HCT116 (cell line): ENCODE results near the gene PLEKHO1. TPM values are rescaled to one million over a fixed set of nuclear protein-coding genes. Genes with fewer than 3 reads are reported as not detected.

Experiments
- ATAC-seq: fragments of 200-7000 bp; cut with Tn5 transposase; 2 replicates; pipeline ENCODE4 v1.9.1; 2020; ENCODE audit warnings: mild to moderate bottlenecking, moderate library complexity
- BruUV-seq: library from RNA; stranded (reverse); fragments of 400-500 nt; replicated peaks from 2 replicates; lab custom pipeline; 2021; lab: Mats Ljungman, UMichigan
- CTCF ChIA-PET: fragments of 300-600 bp; sonication (Branson Sonifier 250); formaldehyde crosslinking; loops from one replicate; lab custom pipeline; 2021; ENCODE audit warnings: antibody characterized with exemption; lab: Charles Lee
- POLR2A ChIA-PET: fragments of 300-600, 350-600 bp; sonication (Branson Sonifier 250); formaldehyde crosslinking; loops from one replicate; lab custom pipeline; 2021; ENCODE audit warnings: antibody characterized with exemption; lab: Charles Lee
- RAD21 ChIA-PET, 2 experiments: fragments of 300-600 bp; sonication (Branson Sonifier 250); formaldehyde crosslinking; loops; one replicate each; lab custom pipeline; 2023; ENCODE audit warnings: low total read pairs in 2 of 2; ENCODE audit not compliant: uncharacterized antibody in 2 of 2, unreplicated experiment in 2 of 2, low non-redundant PET in 1 of 2; lab: Charles Lee
- DNase-seq: peaks from one replicate; pipeline ENCODE4 v3.0.0-alpha.2; 2010; ENCODE audit warnings: low read depth, low spot score
- H2AFZ ChIP-seq: fragments of 200-600 bp; shearing (Covaris generic), sonication (generic); 2 replicates; pipeline ENCODE4 v1.6.1; 2017; ENCODE audit warnings: low read depth, mixed run types, mixed read lengths, antibody characterized with exemption, low read length; ENCODE audit not compliant: poor library complexity, severe bottlenecking
- H3K27ac ChIP-seq: 2 replicates; pipeline ENCODE4 v1.5.1; 2012; ENCODE audit warnings: low read depth, low read length
- H3K27me3 ChIP-seq: fragments of 200-600 bp; sonication (generic); 2 replicates; pipeline ENCODE4 v1.6.1; 2016; ENCODE audit warnings: mixed run types, low read length, mixed read lengths; ENCODE audit not compliant: insufficient read depth
- H3K36me3 ChIP-seq, 2 experiments: fragments of 200-500 bp in 1 of 2; fragments of 200-600 bp in 1 of 2; sonication (Bioruptor generic) in 1 of 2; sonication (generic) in 1 of 2; 2 replicates each; pipeline versions ENCODE4 v1.5.1 to v1.6.1; 2014 to 2016; ENCODE audit warnings: low read length in 2 of 2, inconsistent platforms in 1 of 2, mixed read lengths in 1 of 2, mixed run types in 1 of 2; ENCODE audit not compliant: insufficient read depth in 2 of 2, control insufficient read depth in 1 of 2
- H3K4me1 ChIP-seq, 2 experiments: fragments of 200-600 bp in 1 of 2; sonication (generic) in 1 of 2; 2 replicates each; pipeline versions ENCODE4 v1.5.1 to v1.6.1; 2012 to 2017; ENCODE audit warnings: low read length in 2 of 2, inconsistent platforms in 1 of 2, mild to moderate bottlenecking in 1 of 2, mixed read lengths in 1 of 2, mixed run types in 1 of 2, moderate library complexity in 1 of 2; ENCODE audit not compliant: insufficient read depth in 2 of 2, control insufficient read depth in 1 of 2
- H3K4me2 ChIP-seq: fragments of 200-600 bp; sonication (generic); 2 replicates; pipeline ENCODE4 v1.6.1; 2017; ENCODE audit warnings: mixed run types, low read length, mixed read lengths
- H3K4me3 ChIP-seq, 2 experiments: fragments of 200-600 bp in 1 of 2; sonication (generic) in 1 of 2; replicated peaks in 1 of 2; 2 replicates each; pipeline ENCODE4 v1.5.1; 2011 to 2016; ENCODE audit warnings: low read length in 2 of 2, control low read depth in 1 of 2, low read depth in 1 of 2, mild to moderate bottlenecking in 1 of 2, mixed read lengths in 1 of 2, mixed run types in 1 of 2
- H3K79me2 ChIP-seq: fragments of 200-600 bp; sonication (generic); 2 replicates; pipeline ENCODE4 v1.6.1; 2017; ENCODE audit warnings: mild to moderate bottlenecking, mixed run types, low read length, moderate library complexity, mixed read lengths; ENCODE audit not compliant: insufficient read depth
- H3K9ac ChIP-seq: fragments of 200-600 bp; sonication (generic); 2 replicates; pipeline ENCODE4 v1.6.1; 2016; ENCODE audit warnings: low read length, mixed read lengths
- H3K9me2 ChIP-seq: fragments of 200-600 bp; sonication (generic), shearing (Covaris generic); 2 replicates; pipeline ENCODE4 v1.6.1; 2017; ENCODE audit warnings: mixed run types, mild to moderate bottlenecking, moderate library complexity; ENCODE audit not compliant: insufficient read depth
- H3K9me3 ChIP-seq, 2 experiments: fragments of 200-500 bp in 1 of 2; fragments of 200-600 bp in 1 of 2; sonication (Bioruptor generic) in 1 of 2; sonication (generic) in 1 of 2; 2 replicates each; pipeline ENCODE4 v1.6.1; 2014 to 2017; ENCODE audit warnings: low read length in 2 of 2, mixed read lengths in 2 of 2, inconsistent platforms in 1 of 2, low read depth in 1 of 2, mild to moderate bottlenecking in 1 of 2, mixed run types in 1 of 2, moderate library complexity in 1 of 2; ENCODE audit not compliant: control insufficient read depth in 1 of 2, insufficient read depth in 1 of 2
- H4K20me1 ChIP-seq: fragments of 200-600 bp; sonication (generic), shearing (Covaris generic); 2 replicates; pipeline ENCODE4 v1.6.1; 2017; ENCODE audit warnings: mixed run types, mild to moderate bottlenecking, moderate library complexity; ENCODE audit not compliant: insufficient read depth
- ATF3 ChIP-seq: IDR thresholded peaks from 2 replicates; pipeline ENCODE4 v1.6.1; 2012
- ELF1 ChIP-seq: IDR thresholded peaks from 2 replicates; pipeline ENCODE4 v1.6.1; 2012; ENCODE audit warnings: low read depth, borderline replicate concordance
- EZH2 ChIP-seq: fragments of 200-600 bp; sonication (generic); IDR thresholded peaks from 2 replicates; pipeline ENCODE4 v1.6.1; 2017; ENCODE audit warnings: antibody characterized with exemption, mixed run types
- EZH2phosphoT487 ChIP-seq: fragments of 200-600 bp; IDR thresholded peaks from 2 replicates; pipeline ENCODE4 v1.6.1; 2018; ENCODE audit warnings: antibody characterized with exemption, borderline replicate concordance
- POLR2AphosphoS5 ChIP-seq: IDR thresholded peaks from 2 replicates; pipeline ENCODE4 v1.6.1; 2011; ENCODE audit warnings: mild to moderate bottlenecking, low read depth, low read length, moderate library complexity
- REST ChIP-seq: IDR thresholded peaks from 2 replicates; pipeline ENCODE4 v1.6.1; 2012; ENCODE audit warnings: low read depth
- SIN3A ChIP-seq: IDR thresholded peaks from 2 replicates; pipeline ENCODE4 v1.6.1; 2012; ENCODE audit warnings: low read depth
- TCF7L2 ChIP-seq: IDR thresholded peaks from 2 replicates; pipeline ENCODE4 v1.7.0; 2011; ENCODE audit warnings: borderline replicate concordance, inconsistent platforms; ENCODE audit not compliant: insufficient read depth, insufficient read length; ENCODE audit errors: extremely low read depth
- ZFX ChIP-seq: fragments of 450-650 bp; IDR thresholded peaks from 2 replicates; pipeline ENCODE4 v1.6.1; 2017
- intact Hi-C: fragments of 100-400 bp; cut with micrococcal nuclease; formaldehyde crosslinking; loops from 2 replicates; pipeline ENCODE4 v1.10.0; 2022
- total RNA-seq: library from RNA; stranded (reverse); gene quantifications from one replicate; pipeline ENCODE4 v1.2.1, GENCODE V29; 2021; ENCODE audit not compliant: unreplicated experiment

Gene PLEKHO1
- total RNA-seq, 1 experiment from 2014 or later: 6.9 TPM

GRCh38 chr1:150118716-150119115 lies 31.0 kb upstream of the PLEKHO1 start:
- CTCF ChIA-PET: no interaction called here
- DNase-seq: no peak

More at GRCh38 chr1:150118716-150119115, 31.0 kb upstream of the PLEKHO1 start:
- ChIA-PET POLR2A (no interaction called here), RAD21 (no interaction called here)
- ATAC-seq: no peak
- Histone ChIP-seq H3K36me3 (no peaks in the 10 kb centered on the region), H3K9me2 (no peaks in the 10 kb centered on the region), H3K4me1 (peaks cover 0 to 5% of the 10 kb centered on the region in 2 experiments; a peak in 2 of 4 replicates), H3K4me3 (no peak overlapping the region), H3K27ac (no peak overlapping the region), H4K20me1 (no peaks in the 10 kb centered on the region), H3K79me2 (no peaks in the 10 kb centered on the region), H3K4me2 (no peak overlapping the region), H2AFZ (no peak overlapping the region), H3K27me3 (no peaks in the 10 kb centered on the region), H3K9me3 (no peaks in the 10 kb centered on the region), H3K9ac (no peak overlapping the region)
- intact Hi-C loops: no loop called here
- BruUV-seq: no TSS peak
- TF ChIP-seq EZH2phosphoT487 (no peak), TCF7L2 (no peak), ZFX (no peak), SIN3A (no peak), POLR2AphosphoS5 (no peak), EZH2 (no peak), ELF1 (no peak), ATF3 (no peak), REST (no peak)
